Activated CD4-positive, alpha-beta T cell treated with anti-CD3 and anti-CD28 coated beads for 24 hours (primary cell): ENCODE data around the gene BAIAP2L1.
"Not testable (repeated sequence)": the region's sequence is repeated elsewhere in the genome, so short reads cannot be mapped to it uniquely, and the experiment has no call there.

Source experiments
- DNase-seq, 2 donors: peaks; one replicate each; pipeline ENCODE4 v3.0.0-alpha.2; 2020; ENCODE audit warnings: low read depth in 2 of 2

BAIAP2L1 gene

GRCh38 chr7:98399462-98399861 lies 1.4 kb downstream of the BAIAP2L1 start:
- DNase-seq: no peak

- no peak for DNase-seq
These were observed 2.1 kb downstream of the BAIAP2L1 start for GRCh38 chr7:98398567-98399372.

- no peak for DNase-seq
These were observed 4.1 kb downstream of the BAIAP2L1 start for GRCh38 chr7:98396768-98397167.

GRCh38 chr7:98395951-98396350 lies 4.9 kb downstream of the BAIAP2L1 start:
- no peak for DNase-seq

- no peak for DNase-seq
These were observed 5.4 kb downstream of the BAIAP2L1 start for GRCh38 chr7:98395481-98395880.

GRCh38 chr7:98394377-98394836 lies 6.5 kb downstream of the BAIAP2L1 start:
- no peak for DNase-seq

GRCh38 chr7:98387544-98388226 lies 13.2 kb downstream of the BAIAP2L1 start:
- no peak for DNase-seq

- DNase-seq: no peak
These were observed 13.8 kb downstream of the BAIAP2L1 start for GRCh38 chr7:98387131-98387530.

GRCh38 chr7:98385532-98385931 lies 15.4 kb downstream of the BAIAP2L1 start:
- not testable (repeated sequence) for DNase-seq

- DNase-seq: no peak
These were observed 22.6 kb downstream of the BAIAP2L1 start for GRCh38 chr7:98378210-98378819.

- no peak for DNase-seq
These were observed 24.2 kb downstream of the BAIAP2L1 start for GRCh38 chr7:98376711-98377110.

GRCh38 chr7:98375664-98376063 lies 25.2 kb downstream of the BAIAP2L1 start:
- no peak for DNase-seq

- no peak for DNase-seq
These were observed 26.6 kb downstream of the BAIAP2L1 start for GRCh38 chr7:98374285-98374680.

- DNase-seq: no peak
These were observed 27.9 kb downstream of the BAIAP2L1 start for GRCh38 chr7:98372993-98373392.

- no peak for DNase-seq
These were observed 31.2 kb downstream of the BAIAP2L1 start for GRCh38 chr7:98369726-98370125.

GRCh38 chr7:98368716-98369115 lies 32.2 kb downstream of the BAIAP2L1 start:
- DNase-seq: no peak

- no peak for DNase-seq
These were observed 34.3 kb downstream of the BAIAP2L1 start for GRCh38 chr7:98366562-98366938.

- DNase-seq: no peak
These were observed 34.9 kb downstream of the BAIAP2L1 start for GRCh38 chr7:98365863-98366561.

GRCh38 chr7:98364220-98364619 lies 36.7 kb downstream of the BAIAP2L1 start:
- DNase-seq: no peak

- no peak for DNase-seq
These were observed 38.4 kb downstream of the BAIAP2L1 start for GRCh38 chr7:98362517-98362916.

- no peak for DNase-seq
These were observed 40.4 kb downstream of the BAIAP2L1 start for GRCh38 chr7:98360221-98361130.
